ENCODE data around the gene BANK1. TPM values are rescaled to one million over a fixed set of nuclear protein-coding genes. Genes with fewer than 3 reads are reported as not detected.

BANK1 gene
- total and polyA plus RNA-seq, 10 of the 15 experiments (the other 5 are each of a cell fraction or from before 2014, with no cell fraction given) = 0.13 to 2.1 (median 0.42) TPM

DNA sequence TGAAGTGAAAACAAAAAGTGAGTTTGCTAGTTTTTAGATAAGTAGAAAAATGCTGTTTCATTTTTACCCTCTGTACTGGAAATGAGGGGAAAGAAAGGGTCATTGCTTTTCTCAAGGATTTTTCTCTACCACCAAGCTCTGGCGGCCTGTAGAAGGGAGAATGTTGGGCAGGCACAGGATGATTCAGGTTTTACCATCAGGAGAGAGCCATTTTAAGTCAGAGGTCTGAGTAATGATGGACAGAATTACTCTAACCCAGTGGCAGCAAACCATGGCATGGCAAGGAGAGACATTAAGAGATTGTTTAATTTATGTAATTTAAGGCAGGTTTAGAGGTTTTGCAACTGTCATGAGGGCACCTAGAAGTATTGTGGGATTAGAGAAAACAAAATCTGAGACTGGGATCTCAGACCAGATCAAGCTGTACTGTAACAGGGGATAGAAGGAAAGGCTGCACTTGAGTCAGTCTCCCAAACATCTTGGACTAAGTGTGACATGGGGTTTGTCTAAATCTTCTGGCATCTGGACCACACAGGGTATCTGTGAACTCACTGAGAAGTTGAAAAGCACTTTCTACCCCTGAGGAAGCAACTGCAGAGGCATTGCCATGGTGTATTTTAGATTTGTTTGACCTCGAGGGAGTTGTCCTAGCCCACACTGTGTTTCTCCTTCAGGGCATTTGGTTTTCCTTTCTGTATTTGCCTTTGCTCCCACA, 81.6 kb downstream of the BANK1 start:
- ChIA-PET CTCF (no interaction called here), SMC1A (ENCODE audit: uncharacterized antibody, unreplicated experiment) (no interaction called here), RAD21 (ENCODE audit: unreplicated experiment) (no interaction called here), POLR2A (no interaction called here)
- Histone ChIP-seq H4K20me1 (ENCODE audit: control insufficient read depth, insufficient read depth) (no peaks in the 10 kb centered on the region), H3K27me3 (replicated peaks in 1 of 2; ENCODE audit: control insufficient read depth in 2 of 2, insufficient read depth in 2 of 2, low read length in 1 of 2) (no peaks in the 10 kb centered on the region), H2AFZ (ENCODE audit: control insufficient read depth, low read depth, low read length) (no peak overlapping the region), H3K27ac (ENCODE audit: control insufficient read depth, insufficient read depth) (no peak overlapping the region), H3K4me1 (ENCODE audit: control insufficient read depth, insufficient read depth, low read length) (no peaks in the 10 kb centered on the region), H3K4me3 (no peak overlapping the region), H3K79me2 (ENCODE audit: control insufficient read depth, insufficient read depth, low read length) (no peaks in the 10 kb centered on the region), H3K4me2 (ENCODE audit: control insufficient read depth, insufficient read depth) (no peak overlapping the region), H3K36me3 (ENCODE audit: control insufficient read depth in 2 of 2, insufficient read depth in 2 of 2, low read length in 1 of 2) (no peaks in the 10 kb centered on the region), H3K9ac (ENCODE audit: control insufficient read depth, insufficient read depth, low read length) (no peak overlapping the region), H3K9me3 (replicated peaks; ENCODE audit: control insufficient read depth, insufficient read depth, low read length) (no peaks in the 10 kb centered on the region)
- DNase-seq (ENCODE audit: low read depth, low spot score) = no peak
- TF ChIP-seq KDM1A (IDR thresholded peaks at IDR 0.05; ENCODE audit: borderline replicate concordance) (no peak), CBX3 (IDR thresholded peaks at IDR 0.05; ENCODE audit: borderline replicate concordance, low read depth) (no peak), SMC3 (IDR thresholded peaks at IDR 0.05; ENCODE audit: borderline replicate concordance, low read length) (no peak), ZNF217 (IDR thresholded peaks at IDR 0.05) (no peak), ETV6 (conservative IDR thresholded peaks at IDR 0.05 in 1 of 2, IDR thresholded peaks at IDR 0.05 in 1 of 2; ENCODE audit: borderline replicate concordance in 1 of 2, low read depth in 1 of 2) (no peak), HDAC2 (IDR thresholded peaks at IDR 0.05) (no peak), ASH2L (IDR thresholded peaks at IDR 0.05; ENCODE audit: borderline replicate concordance, low read depth) (no peak), PAX5 (IDR thresholded peaks at IDR 0.05; ENCODE audit: borderline replicate concordance, low read depth, low read length) (no peak), NFYA (IDR thresholded peaks at IDR 0.05; ENCODE audit: borderline replicate concordance, low read depth, low read length) (no peak), POLR2AphosphoS5 (IDR thresholded peaks at IDR 0.05; ENCODE audit: low read length) (no peak)
- TF ChIP-seq, protein P1, sequence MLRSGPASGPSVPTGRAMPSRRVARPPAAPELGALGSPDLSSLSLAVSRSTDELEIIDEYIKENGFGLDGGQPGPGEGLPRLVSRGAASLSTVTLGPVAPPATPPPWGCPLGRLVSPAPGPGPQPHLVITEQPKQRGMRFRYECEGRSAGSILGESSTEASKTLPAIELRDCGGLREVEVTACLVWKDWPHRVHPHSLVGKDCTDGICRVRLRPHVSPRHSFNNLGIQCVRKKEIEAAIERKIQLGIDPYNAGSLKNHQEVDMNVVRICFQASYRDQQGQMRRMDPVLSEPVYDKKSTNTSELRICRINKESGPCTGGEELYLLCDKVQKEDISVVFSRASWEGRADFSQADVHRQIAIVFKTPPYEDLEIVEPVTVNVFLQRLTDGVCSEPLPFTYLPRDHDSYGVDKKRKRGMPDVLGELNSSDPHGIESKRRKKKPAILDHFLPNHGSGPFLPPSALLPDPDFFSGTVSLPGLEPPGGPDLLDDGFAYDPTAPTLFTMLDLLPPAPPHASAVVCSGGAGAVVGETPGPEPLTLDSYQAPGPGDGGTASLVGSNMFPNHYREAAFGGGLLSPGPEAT (IDR thresholded peaks at IDR 0.05; ENCODE audit: low read depth) = no peak
- ATAC-seq = no peak
- no peak for FAIRE-seq
- in situ Hi-C loops (cut with MboI) = no loop called here
- WGBS (ENCODE audit: insufficient coverage, insufficient replicate concordance, low lambda C conversion rate, missing lambda C conversion rate) = 7% methylated on average over 2 of the region's 2 CpGs
- BruUV-seq (replicated peaks) = no TSS peak
- intact Hi-C loops (cut with micrococcal nuclease; ENCODE audit: unreplicated experiment) = no loop called here

Measured in GM12878 (cell line).